Keratinocyte (primary cell): Measurements from ENCODE around the gene WDR82.

Experiments used
- CTCF ChIP-seq, 3 experiments: IDR thresholded peaks in 1 of 3; conservative IDR thresholded peaks in 1 of 3; optimal IDR thresholded peaks in 1 of 3; 2 replicates in 2 of 3; 3 replicates in 1 of 3; pipeline versions ENCODE3 to v1.5.1; 2011; ENCODE audit warnings: low read length in 3 of 3, mild to moderate bottlenecking in 3 of 3, moderate library complexity in 2 of 3, control low read depth in 1 of 3, inconsistent platforms in 1 of 3; ENCODE audit not compliant: insufficient read depth in 2 of 3; ENCODE audit errors: extremely low read depth in 1 of 3
- EZH2 ChIP-seq: IDR thresholded peaks from one replicate; pipeline ENCODE4 v1.6.1; 2012; ENCODE audit warnings: inconsistent platforms, mild to moderate bottlenecking, low read length, moderate library complexity

DNA sequence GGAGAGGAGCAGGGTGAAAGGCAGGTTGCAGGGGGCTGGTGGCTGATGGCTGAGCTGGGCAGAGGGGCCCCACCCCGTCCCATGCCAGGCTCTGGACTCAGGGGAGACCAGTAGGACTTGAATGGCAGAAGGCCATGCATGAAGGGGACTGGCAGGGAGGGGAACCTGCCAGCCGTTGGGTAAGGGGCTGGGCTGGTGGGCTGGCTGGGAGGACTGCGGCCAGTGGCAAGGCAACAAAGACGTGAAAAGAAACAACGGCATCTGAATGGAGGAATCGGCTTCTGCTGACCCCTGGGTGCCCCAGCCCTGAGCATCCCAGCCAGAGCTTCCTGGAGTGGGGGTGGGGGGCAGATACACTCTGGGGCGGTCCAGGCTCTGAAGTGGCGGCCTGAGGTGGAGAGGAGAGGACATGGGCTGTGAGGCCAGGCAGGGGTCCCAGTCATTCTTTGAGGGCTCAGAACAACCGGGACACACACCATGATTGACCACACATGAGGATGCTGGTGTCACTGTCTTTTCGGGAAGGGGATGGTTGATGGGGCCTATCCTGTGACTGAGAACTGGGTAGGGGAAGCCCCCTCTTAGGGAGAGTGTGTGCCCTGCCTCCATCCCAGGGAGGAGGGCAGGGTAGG, 20.9 kb upstream of the WDR82 start:
- TF ChIP-seq CTCF (optimal IDR thresholded peaks at IDR 0.05 in 1 of 3, IDR thresholded peaks at IDR 0.05 in 1 of 3, conservative IDR thresholded peaks at IDR 0.05 in 1 of 3; ENCODE audit: extremely low read depth in 1 of 3, insufficient read depth in 2 of 3, low read length in 3 of 3) (no peak), EZH2 (no peak)
